ENCODE measurements around the gene RDH5.

DNA sequence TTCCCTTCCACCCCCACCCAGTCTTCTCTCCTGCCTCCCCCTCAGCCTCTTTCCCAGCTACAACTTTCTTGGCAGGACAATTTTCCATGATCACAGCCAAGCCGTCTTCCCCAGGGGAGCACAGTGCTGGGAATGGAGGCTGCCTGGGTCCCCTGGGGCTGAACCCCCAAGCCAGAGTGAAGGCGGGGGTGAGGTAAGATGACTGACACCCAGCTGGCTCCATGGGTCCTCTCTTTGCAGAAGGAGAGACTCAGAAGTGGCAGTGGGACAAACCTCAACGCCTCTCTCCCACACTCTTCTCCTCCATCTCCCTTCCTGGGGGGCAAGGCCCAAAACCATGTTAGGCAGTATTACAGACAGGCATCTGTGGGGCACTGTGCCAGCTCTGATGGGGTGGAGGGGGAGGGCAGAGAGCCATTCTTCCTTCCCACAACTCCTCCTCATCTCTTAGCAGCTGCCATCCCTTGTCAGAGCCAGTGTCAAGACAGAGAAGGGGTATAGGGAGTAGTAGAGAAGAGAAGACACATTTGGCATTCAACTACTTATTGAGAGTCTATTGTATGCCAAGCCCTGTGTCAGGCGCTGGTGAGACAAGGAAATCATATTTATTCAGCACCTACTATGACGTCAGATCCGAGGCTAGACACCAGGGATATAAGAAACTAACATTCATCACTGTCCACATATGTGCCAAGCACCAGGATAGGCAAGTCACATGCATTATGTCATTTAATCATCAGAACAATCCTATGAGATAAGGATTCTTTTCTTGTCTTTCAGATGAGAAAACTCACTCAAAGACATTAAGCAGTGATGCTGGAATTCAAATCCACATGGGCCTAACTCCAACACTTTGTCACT lies 16.1 kb upstream of the RDH5 start:
- TF ChIP-seq FOXM1 (IDR thresholded peaks at IDR 0.05; ENCODE audit: borderline replicate concordance, low read depth): no peak
- TF ChIP-seq RAD21 (IDR thresholded peaks at IDR 0.05; ENCODE audit: low read depth): no peak
- TF ChIP-seq EP300 (IDR thresholded peaks at IDR 0.05; ENCODE audit: borderline replicate concordance): no peak
- TF ChIP-seq, protein P1, sequence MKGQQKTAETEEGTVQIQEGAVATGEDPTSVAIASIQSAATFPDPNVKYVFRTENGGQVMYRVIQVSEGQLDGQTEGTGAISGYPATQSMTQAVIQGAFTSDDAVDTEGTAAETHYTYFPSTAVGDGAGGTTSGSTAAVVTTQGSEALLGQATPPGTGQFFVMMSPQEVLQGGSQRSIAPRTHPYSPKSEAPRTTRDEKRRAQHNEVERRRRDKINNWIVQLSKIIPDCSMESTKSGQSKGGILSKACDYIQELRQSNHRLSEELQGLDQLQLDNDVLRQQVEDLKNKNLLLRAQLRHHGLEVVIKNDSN (IDR thresholded peaks at IDR 0.05): no peak
- no peak for TF ChIP-seq NFIC (IDR thresholded peaks at IDR 0.05)
- no peak for TF ChIP-seq EGR1 (IDR thresholded peaks at IDR 0.05)
- no peak for TF ChIP-seq YY1 (IDR thresholded peaks at IDR 0.05; ENCODE audit: low read depth)
- TF ChIP-seq, protein P2, sequence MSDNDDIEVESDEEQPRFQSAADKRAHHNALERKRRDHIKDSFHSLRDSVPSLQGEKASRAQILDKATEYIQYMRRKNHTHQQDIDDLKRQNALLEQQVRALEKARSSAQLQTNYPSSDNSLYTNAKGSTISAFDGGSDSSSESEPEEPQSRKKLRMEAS (IDR thresholded peaks at IDR 0.05): no peak
- no peak for TF ChIP-seq ZBTB7A (IDR thresholded peaks at IDR 0.05; ENCODE audit: low read depth)
- TF ChIP-seq, protein P3, sequence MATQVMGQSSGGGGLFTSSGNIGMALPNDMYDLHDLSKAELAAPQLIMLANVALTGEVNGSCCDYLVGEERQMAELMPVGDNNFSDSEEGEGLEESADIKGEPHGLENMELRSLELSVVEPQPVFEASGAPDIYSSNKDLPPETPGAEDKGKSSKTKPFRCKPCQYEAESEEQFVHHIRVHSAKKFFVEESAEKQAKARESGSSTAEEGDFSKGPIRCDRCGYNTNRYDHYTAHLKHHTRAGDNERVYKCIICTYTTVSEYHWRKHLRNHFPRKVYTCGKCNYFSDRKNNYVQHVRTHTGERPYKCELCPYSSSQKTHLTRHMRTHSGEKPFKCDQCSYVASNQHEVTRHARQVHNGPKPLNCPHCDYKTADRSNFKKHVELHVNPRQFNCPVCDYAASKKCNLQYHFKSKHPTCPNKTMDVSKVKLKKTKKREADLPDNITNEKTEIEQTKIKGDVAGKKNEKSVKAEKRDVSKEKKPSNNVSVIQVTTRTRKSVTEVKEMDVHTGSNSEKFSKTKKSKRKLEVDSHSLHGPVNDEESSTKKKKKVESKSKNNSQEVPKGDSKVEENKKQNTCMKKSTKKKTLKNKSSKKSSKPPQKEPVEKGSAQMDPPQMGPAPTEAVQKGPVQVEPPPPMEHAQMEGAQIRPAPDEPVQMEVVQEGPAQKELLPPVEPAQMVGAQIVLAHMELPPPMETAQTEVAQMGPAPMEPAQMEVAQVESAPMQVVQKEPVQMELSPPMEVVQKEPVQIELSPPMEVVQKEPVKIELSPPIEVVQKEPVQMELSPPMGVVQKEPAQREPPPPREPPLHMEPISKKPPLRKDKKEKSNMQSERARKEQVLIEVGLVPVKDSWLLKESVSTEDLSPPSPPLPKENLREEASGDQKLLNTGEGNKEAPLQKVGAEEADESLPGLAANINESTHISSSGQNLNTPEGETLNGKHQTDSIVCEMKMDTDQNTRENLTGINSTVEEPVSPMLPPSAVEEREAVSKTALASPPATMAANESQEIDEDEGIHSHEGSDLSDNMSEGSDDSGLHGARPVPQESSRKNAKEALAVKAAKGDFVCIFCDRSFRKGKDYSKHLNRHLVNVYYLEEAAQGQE (IDR thresholded peaks at IDR 0.05; ENCODE audit: low read depth): no peak
- no peak for TF ChIP-seq TAF1 (IDR thresholded peaks at IDR 0.05; ENCODE audit: low read depth)

Data from Ishikawa (cell line).